Stomach (tissue), 4 donors: Measurements from ENCODE around the gene SLC17A8.

Source experiments
- EP300 ChIP-seq: sonication (generic); formaldehyde crosslinking; IDR thresholded peaks from one replicate; pipeline ENCODE4 v1.6.1; 2017; ENCODE audit warnings: antibody characterized with exemption
- TF ChIP-seq, protein P1 (sequence below), 7 experiments: fragments of 450-650 bp in 4 of 7; fragments of 200-600 bp in 3 of 7; sonication (generic) in 3 of 7; IDR thresholded peaks; one replicate each; pipeline ENCODE4 v1.5.1; 2016 to 2019; ENCODE audit warnings: antibody characterized with exemption in 7 of 7, control low read depth in 2 of 7, mild to moderate bottlenecking in 1 of 7

GRCh38 chr12:100426145-100426544 is 69.3 kb downstream of the SLC17A8 start:
- TF ChIP-seq EP300, result no peak
- TF ChIP-seq, protein P1, sequence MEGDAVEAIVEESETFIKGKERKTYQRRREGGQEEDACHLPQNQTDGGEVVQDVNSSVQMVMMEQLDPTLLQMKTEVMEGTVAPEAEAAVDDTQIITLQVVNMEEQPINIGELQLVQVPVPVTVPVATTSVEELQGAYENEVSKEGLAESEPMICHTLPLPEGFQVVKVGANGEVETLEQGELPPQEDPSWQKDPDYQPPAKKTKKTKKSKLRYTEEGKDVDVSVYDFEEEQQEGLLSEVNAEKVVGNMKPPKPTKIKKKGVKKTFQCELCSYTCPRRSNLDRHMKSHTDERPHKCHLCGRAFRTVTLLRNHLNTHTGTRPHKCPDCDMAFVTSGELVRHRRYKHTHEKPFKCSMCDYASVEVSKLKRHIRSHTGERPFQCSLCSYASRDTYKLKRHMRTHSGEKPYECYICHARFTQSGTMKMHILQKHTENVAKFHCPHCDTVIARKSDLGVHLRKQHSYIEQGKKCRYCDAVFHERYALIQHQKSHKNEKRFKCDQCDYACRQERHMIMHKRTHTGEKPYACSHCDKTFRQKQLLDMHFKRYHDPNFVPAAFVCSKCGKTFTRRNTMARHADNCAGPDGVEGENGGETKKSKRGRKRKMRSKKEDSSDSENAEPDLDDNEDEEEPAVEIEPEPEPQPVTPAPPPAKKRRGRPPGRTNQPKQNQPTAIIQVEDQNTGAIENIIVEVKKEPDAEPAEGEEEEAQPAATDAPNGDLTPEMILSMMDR (IDR thresholded peaks at IDR 0.05), result no peak
